Glutamatergic neuron (in vitro differentiated cells): ENCODE data around the gene KCNB1. TPM values are rescaled to one million over a fixed set of nuclear protein-coding genes. Genes with fewer than 3 reads are reported as not detected.
A peak's percentile ranks its signal among the peaks of the same experiment; 100 is the strongest.

Source experiments
- DNase-seq: peaks from one replicate; pipeline ENCODE4 v3.0.0; 2022
- H3K27ac Mint-ChIP-seq: one replicate; pipeline ENCODE4 v1.8.0; 2020; ENCODE audit warnings: mild to moderate bottlenecking, mixed read lengths, inconsistent platforms; ENCODE audit not compliant: unreplicated experiment
- H3K27me3 Mint-ChIP-seq: one replicate; pipeline ENCODE4 v1.8.0; 2020; ENCODE audit warnings: mild to moderate bottlenecking, moderate library complexity, mixed read lengths, inconsistent platforms; ENCODE audit not compliant: unreplicated experiment
- H3K36me3 Mint-ChIP-seq: one replicate; pipeline ENCODE4 v1.8.0; 2020; ENCODE audit warnings: mild to moderate bottlenecking, mixed read lengths, inconsistent platforms; ENCODE audit not compliant: unreplicated experiment
- H3K4me1 Mint-ChIP-seq: one replicate; pipeline ENCODE4 v1.8.0; 2020; ENCODE audit warnings: mild to moderate bottlenecking, low read depth, mixed read lengths, inconsistent platforms; ENCODE audit not compliant: unreplicated experiment
- H3K4me3 Mint-ChIP-seq: one replicate; pipeline ENCODE4 v1.8.0; 2020; ENCODE audit warnings: mild to moderate bottlenecking, mixed read lengths, inconsistent platforms; ENCODE audit not compliant: unreplicated experiment
- H3K9me3 Mint-ChIP-seq: one replicate; pipeline ENCODE4 v1.8.0; 2020; ENCODE audit warnings: mild to moderate bottlenecking, moderate library complexity, mixed read lengths, inconsistent platforms; ENCODE audit not compliant: unreplicated experiment
- CTCF ChIP-seq: fragments of 200-600 bp; sonication (generic); IDR thresholded peaks from one replicate; pipeline ENCODE4 v1.5.0; 2021; ENCODE audit not compliant: partially characterized antibody, unreplicated experiment
- total RNA-seq: library from RNA; stranded (reverse); fragmentation: NEBNext Ultra II Directional; extraction: Animal tissue kit (Norgen Biotek cat#: 25700); gene quantifications from one replicate; pipeline ENCODE4 v1.2.1, GENCODE V29; 2021; ENCODE audit not compliant: unreplicated experiment

Gene KCNB1
- total RNA-seq, 1 donor from 2014 or later = 3.1 TPM

DNA sequence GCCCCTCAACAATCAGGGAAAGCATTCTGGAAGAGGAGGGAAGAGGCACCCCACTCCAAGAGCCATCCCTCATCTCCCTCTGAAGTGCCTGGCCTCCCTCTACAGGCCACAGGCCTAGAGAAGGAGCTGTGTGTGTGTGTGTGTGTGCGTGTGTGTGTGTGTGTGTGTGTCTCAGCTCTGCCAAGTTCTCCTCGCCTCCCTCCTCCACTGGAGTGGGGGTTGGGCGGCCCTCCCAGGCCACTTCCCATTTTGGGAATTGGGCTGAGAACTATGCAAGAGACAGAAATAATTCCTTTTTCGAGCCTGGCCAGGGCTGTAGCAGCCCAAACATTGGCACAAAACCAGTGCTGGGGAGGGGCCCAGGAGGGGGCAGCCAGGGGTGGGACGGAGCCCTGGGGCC is 35.7 kb downstream of the KCNB1 start:
- Mint-ChIP-seq H3K27me3 (peaks cover 6% of the 10 kb centered on the region), H3K36me3 (no peaks in the 10 kb centered on the region), H3K4me1 (peaks cover 9% of the 10 kb centered on the region), H3K27ac (no peak overlapping the region), H3K4me3 (no peak overlapping the region), H3K9me3 (no peaks in the 10 kb centered on the region)
- TF ChIP-seq CTCF = no peak
- peak; percentile 57 for DNase-seq

- Mint-ChIP-seq H3K27ac (peak overlapping the region; percentile 52), H3K36me3 (no peaks in the 10 kb centered on the region), H3K27me3 (peaks cover 6% of the 10 kb centered on the region), H3K9me3 (no peaks in the 10 kb centered on the region), H3K4me3 (no peak overlapping the region), H3K4me1 (peaks cover 9% of the 10 kb centered on the region)
- TF ChIP-seq CTCF = no peak
- DNase-seq = no peak
Measured at GRCh38 chr20:49446080-49446479, 36.4 kb downstream of the KCNB1 start.

DNA sequence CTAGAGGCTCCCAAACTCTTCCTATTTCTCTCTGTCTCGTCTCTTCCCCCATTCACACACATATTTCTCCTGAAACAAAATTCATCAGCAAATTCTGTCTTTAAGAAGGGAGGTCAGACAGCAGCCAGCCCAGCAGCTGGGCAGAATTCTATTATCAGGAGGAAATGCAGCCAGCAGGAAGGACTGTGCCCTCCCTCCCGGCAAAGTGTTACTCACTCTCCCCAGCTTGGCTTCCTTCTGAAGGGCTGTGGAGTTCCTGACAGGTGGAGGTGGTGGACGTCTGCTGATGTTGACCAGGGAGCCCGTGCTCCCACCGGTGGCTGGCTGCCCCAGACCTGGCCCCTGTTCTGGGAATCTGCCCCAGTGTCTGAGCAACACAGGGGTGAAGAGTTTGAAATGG is 37.3 kb downstream of the KCNB1 start:
- no peak for TF ChIP-seq CTCF
- H3K4me1 Mint-ChIP-seq = peaks cover 9% of the 10 kb centered on the region
- DNase-seq = no peak
- no peak overlapping the region for H3K4me3 Mint-ChIP-seq
- no peaks in the 10 kb centered on the region for H3K36me3 Mint-ChIP-seq
- no peaks in the 10 kb centered on the region for H3K9me3 Mint-ChIP-seq
- no peak overlapping the region for H3K27ac Mint-ChIP-seq
- H3K27me3 Mint-ChIP-seq = peaks cover 6% of the 10 kb centered on the region

DNA sequence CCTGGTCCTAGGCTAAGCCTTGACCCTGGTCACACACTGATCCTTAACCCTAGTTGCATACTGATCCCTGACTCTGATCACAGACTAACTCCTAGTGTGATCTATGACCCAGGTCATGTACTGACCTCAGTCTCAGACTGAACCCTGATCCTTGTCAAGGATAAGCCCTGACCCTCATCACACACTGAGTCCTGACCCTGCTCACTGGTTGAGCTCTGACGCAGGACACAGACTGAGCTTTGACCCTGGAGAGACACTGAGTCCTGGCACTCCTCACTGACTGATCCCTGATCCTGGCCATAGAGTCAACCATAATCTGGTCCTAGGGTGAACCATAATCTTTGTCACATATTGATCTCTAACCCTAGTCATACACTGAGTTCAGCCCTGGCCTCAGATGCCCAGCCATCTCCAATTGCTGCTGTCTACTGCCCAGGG is 37.9 kb downstream of the KCNB1 start:
- Mint-ChIP-seq H3K27ac (no peak overlapping the region), H3K27me3 (peaks cover 7% of the 10 kb centered on the region), H3K9me3 (no peaks in the 10 kb centered on the region), H3K4me3 (no peak overlapping the region), H3K4me1 (peaks cover 9% of the 10 kb centered on the region), H3K36me3 (no peaks in the 10 kb centered on the region)
- no peak for DNase-seq
- TF ChIP-seq CTCF = no peak

GRCh38 chr20:49437057-49437456 is 45.4 kb downstream of the KCNB1 start:
- Mint-ChIP-seq H3K4me1 (peaks cover 4% of the 10 kb centered on the region), H3K36me3 (no peaks in the 10 kb centered on the region), H3K27ac (no peak overlapping the region), H3K27me3 (peaks cover 6% of the 10 kb centered on the region), H3K4me3 (no peak overlapping the region), H3K9me3 (peaks cover 1% of the 10 kb centered on the region)
- no peak for DNase-seq
- no peak for TF ChIP-seq CTCF
